HuH-7.5 (cell line): ENCODE data around the gene CARD19.

ENCODE experiments used
- DNase-seq: peaks from one replicate; pipeline ENCODE4 v3.0.0; 2011; ENCODE audit warnings: low spot score

The CARD19 gene

DNA sequence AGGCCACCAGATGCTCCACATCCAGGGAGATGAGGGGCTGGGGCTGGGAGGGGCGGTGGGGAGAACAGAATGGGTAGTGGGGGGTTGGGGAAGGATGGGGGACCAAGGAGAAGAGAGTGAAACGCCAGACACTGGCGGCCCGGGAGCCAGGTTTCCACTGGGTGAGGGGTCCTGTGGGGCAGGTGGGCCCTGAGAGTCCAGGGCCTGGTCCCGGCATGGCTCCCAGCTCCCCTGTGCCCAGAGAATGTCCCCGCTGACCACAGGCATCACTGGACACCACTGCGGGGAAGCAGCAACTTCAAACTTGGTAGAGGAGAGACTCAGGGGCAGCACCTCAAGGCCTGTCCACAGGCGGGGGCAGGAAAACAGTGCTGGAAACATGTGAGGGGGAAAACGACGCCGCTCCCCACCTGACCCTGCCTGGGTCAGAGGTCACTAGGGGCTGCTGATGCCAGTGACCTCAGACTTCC lies 24.9 kb downstream of the CARD19 start:
- no peak for DNase-seq

DNA sequence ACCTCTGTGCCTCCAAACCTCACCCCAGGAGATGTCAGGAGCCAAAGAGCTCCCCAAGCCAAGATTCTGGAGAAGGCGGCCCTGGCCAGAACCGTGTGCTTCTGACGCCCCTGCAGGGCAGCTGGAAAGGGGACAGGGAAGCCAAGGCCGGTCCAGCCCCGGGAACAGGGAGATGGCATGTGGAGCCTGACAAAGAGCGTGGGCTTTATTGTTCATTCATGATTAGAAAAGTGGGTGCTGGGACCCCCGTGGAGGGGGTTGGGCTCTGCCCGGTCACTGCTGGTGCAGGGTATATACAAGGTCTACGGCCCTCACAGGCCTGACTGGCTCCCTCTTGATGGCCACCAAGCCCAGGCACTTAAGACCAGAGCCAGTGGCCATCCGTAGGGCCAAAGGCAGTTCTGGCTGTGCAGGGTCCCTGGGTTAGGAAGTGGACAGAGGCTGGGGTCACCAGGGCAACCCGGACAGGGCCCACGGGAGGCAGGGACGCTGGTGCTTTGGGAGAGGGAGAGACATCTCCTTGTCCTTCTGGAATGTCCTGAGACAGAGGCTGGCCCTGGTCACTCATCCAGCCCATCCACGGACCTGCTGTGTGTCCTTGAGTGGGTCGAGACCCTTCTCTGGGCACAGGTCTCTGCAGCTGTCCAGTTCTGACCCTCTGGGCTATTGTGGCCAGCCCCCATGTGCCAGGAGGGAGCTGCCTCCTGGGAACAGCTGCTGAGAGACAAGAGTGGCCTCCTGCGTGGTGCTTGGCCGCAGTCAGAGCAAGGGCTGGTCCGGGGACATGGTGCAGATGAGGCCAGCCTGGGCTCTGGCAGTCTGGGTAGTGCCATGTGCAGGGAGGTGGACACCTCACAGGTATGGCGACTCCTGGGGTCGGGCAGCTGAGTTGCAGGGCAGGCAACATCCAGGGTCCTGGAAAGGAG lies 25.6 kb downstream of the CARD19 start:
- DNase-seq: no peak

DNA sequence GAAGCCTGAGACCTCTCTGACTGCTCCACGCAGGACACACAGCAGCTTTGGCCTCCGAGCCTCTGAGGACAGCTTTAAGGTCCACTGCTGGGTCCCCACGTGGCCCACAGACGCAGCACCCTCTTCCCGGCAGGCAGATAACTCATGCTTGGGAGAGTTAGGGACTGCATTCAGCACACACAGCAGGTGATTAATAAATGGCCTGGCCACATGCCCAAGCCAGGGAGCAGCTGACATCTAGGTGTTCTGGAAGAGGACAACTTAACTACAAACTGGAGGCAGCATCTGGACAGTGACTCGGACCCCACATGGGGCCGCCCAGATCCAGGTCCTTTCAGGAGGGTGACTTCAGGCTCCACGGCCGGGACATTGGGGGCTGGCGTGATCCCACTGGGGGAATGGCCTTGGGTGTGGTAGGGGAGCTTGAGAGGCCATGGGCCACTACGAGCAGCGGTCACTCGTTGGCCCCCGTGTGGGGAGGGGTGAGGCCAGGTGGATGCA lies 26.8 kb downstream of the CARD19 start:
- no peak for DNase-seq

DNA sequence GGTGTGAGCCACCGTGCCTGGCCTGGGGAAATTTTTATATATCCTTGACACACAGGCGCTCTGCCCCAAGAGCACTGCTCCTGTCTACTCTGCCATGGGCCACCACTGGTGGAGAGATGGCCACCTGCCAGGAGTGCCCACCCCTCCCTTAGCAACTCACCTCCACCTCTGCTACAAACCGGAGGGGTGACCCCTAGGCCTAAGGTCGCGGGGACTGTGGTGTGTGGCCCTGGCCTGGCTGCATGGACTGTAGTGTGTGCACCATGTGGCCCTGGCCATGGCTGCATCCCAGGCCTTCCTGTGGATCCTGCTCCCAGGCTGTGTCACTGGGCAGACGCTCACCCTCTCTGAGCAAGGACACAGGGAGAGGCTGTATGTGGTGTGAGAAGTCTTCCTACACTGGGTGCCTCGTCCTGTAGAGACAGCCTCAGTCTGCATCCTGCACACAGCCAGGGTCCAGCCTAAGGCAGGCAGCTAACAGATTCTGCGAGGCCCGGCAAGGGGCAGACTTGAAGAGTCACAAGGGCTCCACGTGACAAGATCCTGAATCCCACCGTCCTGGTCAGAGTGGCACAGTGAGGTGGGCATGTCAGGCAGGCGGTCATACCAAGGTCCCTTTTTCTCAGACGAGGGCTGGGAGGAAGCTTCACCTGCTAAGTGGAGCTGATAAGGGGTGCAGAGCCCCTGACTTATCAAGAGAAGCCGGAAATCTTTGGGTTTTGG lies 27.7 kb downstream of the CARD19 start:
- DNase-seq: no peak

DNA sequence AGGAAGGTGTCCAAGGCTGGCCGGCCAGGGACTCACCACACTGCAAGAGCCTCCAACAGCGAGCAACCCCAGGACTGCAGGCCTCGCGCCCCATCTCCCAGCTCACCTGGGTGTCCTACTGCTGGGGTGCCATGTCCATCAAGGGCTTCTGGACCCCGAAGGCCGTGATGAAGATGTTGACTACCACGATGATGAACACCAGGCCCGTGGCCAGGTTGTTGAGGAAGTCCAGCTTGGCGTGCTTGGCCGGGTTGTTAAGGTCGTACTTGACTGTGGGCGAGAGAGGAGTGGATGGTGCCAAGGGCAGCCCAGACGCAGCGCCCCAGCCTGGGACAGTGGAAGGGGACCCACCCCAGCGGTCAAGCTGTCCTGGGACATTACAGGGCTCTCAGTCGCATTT lies 28.8 kb downstream of the CARD19 start:
- peak; percentile 6 for DNase-seq

DNA sequence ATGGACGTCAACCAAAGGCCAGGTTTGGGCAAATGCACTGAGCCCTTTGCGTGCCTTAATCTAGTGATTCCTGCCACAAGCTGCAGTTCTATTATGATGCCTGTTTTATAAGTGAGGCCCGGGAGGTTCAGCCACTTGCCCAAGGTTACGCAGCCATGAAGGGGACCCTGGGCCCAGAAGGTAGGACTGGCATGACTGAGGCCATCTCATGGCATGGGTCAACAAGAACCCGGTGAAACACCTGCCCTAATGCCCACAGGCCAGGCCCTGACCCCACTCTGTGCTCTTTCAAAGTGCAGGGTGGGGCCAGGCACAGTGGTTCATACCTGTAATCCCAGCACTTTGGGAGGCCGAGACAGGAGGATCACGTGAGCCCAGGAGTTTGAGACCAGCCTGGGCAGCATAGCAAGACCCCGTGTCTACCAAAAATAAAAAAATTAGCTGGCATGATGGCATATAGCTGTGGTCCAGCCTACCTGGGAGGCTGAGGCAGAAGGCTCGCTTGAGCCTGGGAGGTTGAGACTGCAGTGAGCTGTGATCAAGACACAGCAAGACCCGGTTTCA lies 29.4 kb downstream of the CARD19 start:
- no peak for DNase-seq

DNA sequence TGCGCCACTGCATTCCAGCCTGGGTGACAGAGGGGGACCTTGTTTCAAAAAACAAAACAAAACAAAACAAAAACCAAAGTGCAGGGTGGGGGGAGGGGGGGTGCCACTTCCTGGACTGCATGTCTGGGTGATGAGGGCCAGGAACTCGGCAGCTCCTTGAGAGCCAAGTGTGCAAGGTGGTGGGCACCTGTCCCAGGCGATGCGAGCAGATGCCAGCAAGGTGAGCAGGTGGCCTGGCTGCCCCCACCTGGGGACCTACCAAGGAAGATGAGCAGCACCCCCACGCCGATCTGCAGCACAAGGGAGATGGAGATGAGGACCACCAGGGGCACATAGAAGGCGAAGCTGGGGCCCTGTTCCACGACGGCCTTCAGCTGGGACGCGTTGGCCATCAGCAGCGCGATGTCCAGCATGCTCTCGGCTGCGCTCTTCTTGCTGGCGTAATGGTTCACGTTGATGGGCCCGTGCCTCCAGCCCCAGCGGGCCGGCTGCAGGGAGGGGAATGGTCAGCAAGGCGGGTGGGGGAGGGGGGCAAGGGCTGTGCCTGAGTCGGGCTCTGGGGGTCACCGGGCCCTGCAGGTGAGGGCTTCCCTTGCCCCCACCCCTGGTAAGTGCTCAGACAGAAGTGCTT lies 30.2 kb downstream of the CARD19 start:
- no peak for DNase-seq

DNA sequence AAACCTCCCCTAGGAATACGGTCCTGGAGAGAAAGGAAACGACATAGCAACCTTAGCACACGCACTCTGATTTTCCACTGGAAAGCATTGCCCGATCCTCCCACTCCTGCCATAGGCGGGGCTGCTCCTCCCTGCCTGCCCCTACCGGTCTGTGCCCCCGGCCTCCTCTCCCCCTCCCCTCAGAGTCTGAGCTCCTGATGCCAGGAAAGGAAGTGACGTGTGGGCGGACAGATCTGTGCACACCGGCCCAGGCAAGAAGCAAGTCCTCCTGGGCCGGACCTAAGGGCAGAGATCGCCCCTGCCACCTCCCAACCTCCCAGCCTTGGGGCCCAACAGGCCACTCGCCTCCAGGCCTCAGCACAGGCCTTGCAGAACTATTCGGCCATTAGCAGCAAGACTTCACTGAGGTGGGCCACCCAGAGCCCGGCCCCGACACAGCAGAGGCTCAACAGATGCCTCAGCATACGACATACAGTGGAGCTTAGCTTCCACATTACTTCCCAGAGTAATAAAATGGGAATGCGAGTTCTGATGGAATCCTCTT lies 30.9 kb downstream of the CARD19 start:
- no peak for DNase-seq

DNA sequence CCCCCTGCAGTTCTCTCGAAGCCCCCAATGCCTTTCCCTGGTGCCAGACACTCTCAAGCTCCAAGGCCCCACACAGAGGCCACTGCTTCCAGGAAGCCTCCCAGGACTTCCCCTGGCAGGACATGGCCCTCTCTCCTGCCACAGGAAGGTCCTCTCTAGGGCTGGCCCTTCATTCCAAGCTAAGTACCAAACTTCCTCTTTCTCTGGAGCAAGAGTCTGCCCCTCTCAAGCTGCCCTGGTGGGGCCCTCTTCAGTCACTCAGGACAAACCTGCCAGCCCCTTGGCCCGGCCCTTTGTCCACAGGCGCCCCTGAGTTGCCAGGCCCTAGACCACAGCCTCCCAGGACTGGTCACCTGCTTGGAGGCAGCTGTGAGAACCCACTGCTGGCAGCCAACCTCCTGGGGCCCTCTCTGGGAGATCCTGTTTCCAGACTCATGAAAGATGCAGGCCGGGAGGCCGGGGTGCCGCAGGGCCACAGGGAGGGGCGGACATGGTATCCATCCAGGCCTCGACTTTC lies 31.4 kb downstream of the CARD19 start:
- DNase-seq: no peak

DNA sequence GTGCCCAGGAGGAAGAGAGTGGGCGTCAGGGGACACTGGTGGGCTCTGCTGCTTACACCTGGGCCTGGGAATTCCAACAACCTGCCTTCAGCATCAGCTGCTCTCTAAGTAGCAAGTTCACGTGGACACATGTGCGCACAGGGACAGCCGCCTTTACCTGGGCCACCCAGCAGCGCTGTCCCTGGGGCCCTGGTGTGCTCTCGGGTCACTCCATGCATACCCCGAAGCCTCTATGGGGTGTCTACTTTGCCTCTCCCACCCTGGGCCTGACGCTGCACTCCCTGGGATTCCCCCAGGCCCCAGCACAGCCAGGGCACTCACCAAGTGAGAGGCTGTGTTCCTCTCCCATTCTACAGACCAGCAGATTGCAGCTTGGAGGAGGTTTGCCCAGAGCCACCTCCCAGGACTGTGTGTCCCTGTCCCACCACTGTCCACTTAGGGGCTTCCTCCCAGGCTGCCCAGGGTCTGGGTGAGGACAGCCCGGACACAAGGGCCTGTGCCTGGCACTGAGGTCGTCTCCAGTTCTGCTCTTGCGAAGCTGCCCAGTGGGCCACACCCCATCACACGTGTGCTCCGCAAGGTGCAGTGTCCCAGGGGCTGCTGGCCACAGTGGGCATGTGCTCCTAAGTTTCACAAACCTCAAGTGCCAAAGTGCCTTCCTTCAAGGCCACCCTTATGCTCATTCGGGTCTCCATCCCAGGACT lies 32.1 kb downstream of the CARD19 start:
- DNase-seq: no peak

DNA sequence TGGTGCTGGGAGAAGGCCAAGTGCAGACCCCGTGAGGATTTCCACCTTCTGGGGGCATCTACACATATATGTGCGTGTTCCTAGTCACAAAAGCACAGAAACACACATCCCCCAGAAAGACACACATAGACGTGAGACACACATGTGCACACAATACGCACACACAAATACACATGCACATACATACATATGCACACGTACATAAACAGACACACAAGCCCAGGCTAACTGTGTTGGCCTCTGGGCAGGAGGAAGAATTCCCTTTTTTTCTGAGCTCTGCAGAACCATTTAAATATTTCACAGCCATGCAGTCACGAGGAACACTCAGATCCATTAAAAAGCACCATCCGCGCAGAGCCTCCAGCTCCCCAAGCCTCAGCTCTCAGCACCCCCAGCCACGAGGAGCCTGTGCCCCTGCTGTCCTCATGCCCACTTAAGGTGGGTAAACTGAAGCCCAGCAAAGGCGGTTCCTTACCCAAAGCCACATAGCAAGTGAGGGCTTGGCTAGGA lies 32.8 kb downstream of the CARD19 start:
- DNase-seq: no peak

DNA sequence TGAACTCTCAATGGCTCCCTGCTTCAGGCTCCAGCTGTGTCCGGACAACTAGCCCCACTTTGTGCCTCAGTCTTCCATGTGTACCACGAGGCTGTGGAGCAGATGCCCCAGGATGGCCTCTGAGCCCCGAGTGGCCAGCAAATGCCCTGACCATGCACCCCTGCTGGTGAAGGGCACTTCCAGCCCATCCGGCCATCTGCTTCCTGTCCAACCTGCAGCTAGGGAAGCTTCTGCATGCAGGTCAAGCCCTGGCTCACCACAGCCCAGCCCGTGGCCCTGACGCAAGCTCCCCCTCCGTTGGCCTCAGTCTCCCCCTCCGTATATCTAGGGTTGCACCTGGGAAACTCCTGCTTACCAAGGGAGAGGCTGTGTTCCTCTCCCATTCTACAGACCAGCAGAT lies 33.3 kb downstream of the CARD19 start:
- no peak for DNase-seq

DNA sequence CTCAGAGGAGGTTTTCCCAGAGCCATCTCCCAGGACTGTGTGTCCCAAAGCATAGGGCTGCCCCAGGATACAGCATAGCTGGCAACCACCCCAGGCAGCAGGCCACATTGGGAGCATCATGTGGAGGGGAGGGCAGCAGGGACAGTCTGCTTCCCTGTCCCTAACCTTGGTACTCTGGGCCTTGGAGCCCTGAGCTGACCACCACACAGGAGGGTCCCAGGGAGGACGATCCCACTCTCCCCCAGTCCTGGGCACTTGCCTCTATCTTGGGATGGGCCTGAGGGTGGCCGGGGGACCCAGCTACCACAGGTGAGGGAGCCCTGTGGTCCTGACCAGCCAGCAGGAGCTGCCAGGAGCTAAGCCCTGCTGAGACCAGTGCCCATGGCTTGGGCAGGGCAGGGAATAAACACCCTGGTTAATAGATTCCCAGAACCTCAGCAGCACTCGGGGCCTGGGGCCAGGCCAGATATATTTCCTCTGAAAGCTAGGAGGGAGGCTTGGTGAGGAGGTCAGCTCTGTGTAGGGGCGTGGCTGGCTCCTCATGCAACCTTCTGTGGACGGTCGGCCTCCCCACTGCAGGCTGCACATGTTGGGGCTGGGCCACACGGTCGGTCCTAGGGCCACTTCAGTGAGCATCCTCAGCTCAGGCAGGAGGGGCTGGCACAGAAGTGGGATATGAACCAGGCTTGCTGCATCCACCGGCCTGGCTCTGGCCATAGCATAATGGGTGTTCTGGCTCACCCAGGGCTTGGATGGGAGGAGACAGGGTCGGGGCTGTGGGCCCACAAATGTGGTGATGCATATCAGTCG lies 33.9 kb downstream of the CARD19 start:
- no peak for DNase-seq

DNA sequence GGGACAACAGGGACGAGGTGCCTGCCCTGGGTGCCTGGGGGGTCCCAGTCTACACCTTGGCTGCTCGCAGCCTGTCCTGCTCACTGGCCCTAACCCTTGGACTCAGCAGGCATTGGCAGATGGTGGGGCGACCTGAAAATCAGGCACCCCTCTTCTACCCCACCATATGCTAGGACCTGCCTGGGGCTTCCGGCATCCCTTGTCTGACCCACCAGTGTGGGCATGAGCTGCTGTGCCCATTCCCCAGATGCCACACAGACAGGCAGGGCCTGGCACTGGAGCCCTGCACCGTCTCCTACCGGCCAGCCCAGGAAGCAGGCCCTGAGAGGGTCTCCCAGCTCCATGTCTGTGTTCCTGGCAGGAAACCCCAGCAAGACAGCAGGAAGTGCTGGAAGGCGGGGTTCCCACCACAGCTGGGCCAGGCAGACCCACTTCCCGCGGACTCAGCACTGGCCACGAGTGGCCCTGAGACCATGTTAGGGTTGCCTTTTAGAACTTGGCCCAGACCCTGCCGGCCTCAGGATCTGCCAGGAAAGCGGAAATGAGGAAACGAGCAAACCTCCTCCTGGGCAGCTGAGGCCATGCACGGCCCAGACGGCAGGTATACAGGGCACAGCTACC lies 35.0 kb downstream of the CARD19 start:
- no peak for DNase-seq

DNA sequence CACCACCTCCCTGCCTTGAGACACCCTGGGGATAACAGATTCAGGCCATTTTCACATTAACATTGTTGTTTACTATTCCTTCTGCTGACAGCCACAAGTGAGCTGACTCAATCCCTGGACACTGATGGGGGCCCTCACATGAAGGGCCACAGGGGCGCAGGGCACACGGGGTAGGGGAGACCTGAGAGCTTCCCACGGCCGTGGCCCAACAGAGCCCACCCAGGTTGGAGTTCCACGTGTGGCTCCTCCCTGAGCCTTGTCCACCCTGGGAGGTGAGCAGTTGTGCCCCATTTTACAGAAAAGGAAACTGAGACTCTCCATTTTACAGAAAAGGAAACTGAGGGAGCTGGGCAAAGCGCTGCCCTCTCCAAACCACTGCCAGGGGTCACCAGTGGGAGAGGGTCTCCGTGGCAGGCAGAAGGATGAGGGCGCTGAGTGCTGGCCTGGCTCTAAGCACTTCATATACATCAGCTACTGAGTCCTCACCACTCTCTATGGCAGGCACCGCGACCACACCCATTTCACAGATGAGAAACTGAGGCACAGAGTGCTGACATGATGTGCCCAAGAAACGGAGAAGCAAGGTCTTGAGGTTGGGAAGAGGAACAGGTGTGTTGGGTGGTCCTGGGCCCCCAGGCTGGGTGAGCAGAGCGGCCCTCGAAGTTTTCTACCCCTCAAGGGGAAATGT lies 35.7 kb downstream of the CARD19 start:
- DNase-seq: no peak

DNA sequence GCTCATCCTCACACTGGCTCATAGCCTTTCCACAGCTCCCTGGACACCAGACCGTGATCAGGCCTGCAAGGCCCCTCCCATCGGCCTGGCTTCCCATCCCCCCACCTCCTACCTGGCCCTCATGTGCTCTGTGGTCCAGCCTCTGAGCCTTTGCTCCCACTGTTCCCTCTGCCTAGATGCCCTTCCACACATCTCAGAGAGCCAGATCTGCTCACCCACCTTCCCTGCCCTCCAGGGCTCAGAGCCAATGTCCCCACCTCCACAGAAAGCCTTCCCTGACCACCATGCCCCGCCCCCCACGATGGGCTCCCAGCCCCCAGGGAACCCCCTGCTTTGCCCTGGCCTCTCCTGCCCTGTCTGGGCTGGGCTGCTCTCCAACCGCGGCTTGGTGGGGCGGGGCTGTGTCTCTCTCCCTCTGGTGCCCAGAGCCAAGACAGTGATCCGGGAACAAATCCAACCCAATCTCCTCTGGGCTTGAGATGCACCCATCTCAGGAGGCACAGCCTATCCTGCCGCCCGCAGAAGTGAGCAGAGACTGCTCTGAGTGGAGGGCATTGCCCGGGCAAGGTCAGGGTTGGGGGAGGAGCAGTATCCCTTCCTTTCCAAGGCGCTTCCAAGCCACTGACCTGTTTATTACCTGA lies 36.4 kb downstream of the CARD19 start:
- DNase-seq: no peak

DNA sequence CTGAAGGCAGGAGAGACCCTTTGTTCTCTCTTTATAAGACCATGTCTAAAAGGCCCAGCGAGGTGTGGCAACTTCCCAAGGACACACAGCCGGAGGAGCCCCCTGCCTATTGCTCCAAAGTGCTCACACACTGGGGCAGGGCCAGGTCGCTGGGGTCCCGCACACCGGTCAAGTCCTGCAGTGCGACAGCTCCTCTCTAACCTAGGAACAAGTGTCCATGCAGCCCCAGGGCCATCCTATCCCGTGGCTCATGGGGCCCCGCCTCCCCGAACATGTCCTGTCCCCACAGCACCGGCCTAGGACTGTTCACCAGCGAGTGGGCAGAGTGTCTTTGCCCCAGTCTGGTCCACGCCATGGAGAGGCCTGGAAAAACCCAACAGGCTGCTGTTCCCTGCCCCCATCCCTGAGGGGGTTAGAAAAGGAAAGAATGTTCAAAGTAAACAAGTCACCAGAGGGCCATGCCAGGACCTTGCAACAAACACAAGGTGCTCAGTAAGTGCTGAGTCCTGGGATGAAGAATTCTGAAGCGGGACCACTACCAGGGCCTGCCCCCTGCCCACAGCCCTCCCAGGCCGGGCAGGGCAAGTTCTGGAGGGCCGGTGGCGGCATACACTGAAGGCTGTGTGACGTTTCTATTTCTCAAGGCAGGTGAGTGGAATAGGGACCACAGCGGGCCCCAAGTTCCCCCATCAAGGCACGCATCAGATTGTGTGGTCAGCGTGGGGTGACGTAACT lies 37.1 kb downstream of the CARD19 start:
- DNase-seq: peak; percentile 72

DNA sequence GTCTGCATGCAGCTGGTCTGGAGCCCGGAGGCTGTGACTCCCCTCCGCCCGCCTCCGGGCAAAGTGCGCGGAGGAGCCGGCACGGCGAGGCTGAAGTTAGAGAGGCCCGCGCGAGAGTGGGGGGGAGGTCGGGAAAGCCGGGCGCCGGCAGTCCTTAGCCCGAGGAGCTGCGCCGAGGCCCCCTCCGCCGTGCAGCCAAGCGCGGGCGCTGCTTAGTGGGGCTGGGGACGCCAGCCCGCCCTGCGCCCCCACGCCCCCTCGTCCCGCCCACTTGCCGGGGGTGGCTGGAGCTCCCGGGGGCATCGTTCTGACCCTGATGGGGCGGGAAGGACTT lies 37.6 kb downstream of the CARD19 start:
- DNase-seq: peak; percentile 92
